Tibial nerve (tissue), 4 donors: ENCODE results near the gene SH3YL1. TPM values are rescaled to one million over a fixed set of nuclear protein-coding genes. Genes with fewer than 3 reads are reported as not detected.

Source experiments
- DNase-seq, 2 donors: peaks; one replicate each; pipeline ENCODE4 v3.0.0-alpha.2; 2019; ENCODE audit warnings: low spot score in 2 of 2
- H3K27ac ChIP-seq, 4 donors: fragments of 200-600 bp; sonication (generic) in 3 of 4; one replicate each; pipeline ENCODE4 v1.5.1; 2017 to 2019; ENCODE audit warnings: mild to moderate bottlenecking in 1 of 4
- H3K27me3 ChIP-seq, 2 donors: fragments of 200-600 bp; sonication (generic) in 1 of 2; one replicate each; pipeline versions ENCODE4 v1.5.1 to v1.6.0; 2017 to 2019
- H3K36me3 ChIP-seq, 3 donors: fragments of 200-600 bp; sonication (generic); one replicate each; pipeline ENCODE4 v1.5.1; 2018 to 2019
- H3K4me1 ChIP-seq, 4 donors: fragments of 200-600 bp; sonication (generic) in 3 of 4; one replicate each; pipeline ENCODE4 v1.5.1; 2017 to 2019
- H3K4me3 ChIP-seq, 4 donors: fragments of 200-600 bp; sonication (generic) in 3 of 4; one replicate each; pipeline ENCODE4 v1.5.1; 2017 to 2019; ENCODE audit warnings: mild to moderate bottlenecking in 1 of 4, moderate library complexity in 1 of 4
- H3K9me3 ChIP-seq, 4 donors: fragments of 200-600 bp; sonication (generic) in 3 of 4; one replicate each; pipeline ENCODE4 v1.5.1; 2017 to 2019
- EP300 ChIP-seq, 2 donors: sonication (generic); formaldehyde crosslinking; IDR thresholded peaks; one replicate each; pipeline ENCODE4 v1.6.1; 2017; ENCODE audit warnings: antibody characterized with exemption in 2 of 2, mild to moderate bottlenecking in 1 of 2
- POLR2A ChIP-seq, 2 donors: fragments of 450-650 bp; IDR thresholded peaks; one replicate each; pipeline ENCODE4 v1.6.1; 2017; ENCODE audit warnings: antibody characterized with exemption in 2 of 2, mild to moderate bottlenecking in 2 of 2, moderate library complexity in 2 of 2
- WGBS, 2 donors: methylation state at CpG; one replicate each; pipeline ENCODE4 v1.1.5; 2018; 5-methylcytosine and 5-hydroxymethylcytosine counted together
- total RNA-seq, 4 donors: library from RNA; depleted of rRNA; stranded (reverse); fragments of >200 nt; gene quantifications; one replicate each; pipeline ENCODE4 v1.1.0, GENCODE V29; 2016
- TF ChIP-seq, protein P1 (sequence below), 5 experiments: fragments of 200-600 bp in 3 of 5; fragments of 450-650 bp in 2 of 5; sonication (generic) in 3 of 5; IDR thresholded peaks; one replicate each; pipeline ENCODE4 v1.5.1; 2016 to 2019; ENCODE audit warnings: antibody characterized with exemption in 5 of 5, mild to moderate bottlenecking in 3 of 5, moderate library complexity in 2 of 5

SH3YL1 gene, protein sequence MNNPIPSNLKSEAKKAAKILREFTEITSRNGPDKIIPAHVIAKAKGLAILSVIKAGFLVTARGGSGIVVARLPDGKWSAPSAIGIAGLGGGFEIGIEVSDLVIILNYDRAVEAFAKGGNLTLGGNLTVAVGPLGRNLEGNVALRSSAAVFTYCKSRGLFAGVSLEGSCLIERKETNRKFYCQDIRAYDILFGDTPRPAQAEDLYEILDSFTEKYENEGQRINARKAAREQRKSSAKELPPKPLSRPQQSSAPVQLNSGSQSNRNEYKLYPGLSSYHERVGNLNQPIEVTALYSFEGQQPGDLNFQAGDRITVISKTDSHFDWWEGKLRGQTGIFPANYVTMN
- total RNA-seq: 10 to 100 TPM; 22.2 to 36.0 (median 30.0) TPM

DNA sequence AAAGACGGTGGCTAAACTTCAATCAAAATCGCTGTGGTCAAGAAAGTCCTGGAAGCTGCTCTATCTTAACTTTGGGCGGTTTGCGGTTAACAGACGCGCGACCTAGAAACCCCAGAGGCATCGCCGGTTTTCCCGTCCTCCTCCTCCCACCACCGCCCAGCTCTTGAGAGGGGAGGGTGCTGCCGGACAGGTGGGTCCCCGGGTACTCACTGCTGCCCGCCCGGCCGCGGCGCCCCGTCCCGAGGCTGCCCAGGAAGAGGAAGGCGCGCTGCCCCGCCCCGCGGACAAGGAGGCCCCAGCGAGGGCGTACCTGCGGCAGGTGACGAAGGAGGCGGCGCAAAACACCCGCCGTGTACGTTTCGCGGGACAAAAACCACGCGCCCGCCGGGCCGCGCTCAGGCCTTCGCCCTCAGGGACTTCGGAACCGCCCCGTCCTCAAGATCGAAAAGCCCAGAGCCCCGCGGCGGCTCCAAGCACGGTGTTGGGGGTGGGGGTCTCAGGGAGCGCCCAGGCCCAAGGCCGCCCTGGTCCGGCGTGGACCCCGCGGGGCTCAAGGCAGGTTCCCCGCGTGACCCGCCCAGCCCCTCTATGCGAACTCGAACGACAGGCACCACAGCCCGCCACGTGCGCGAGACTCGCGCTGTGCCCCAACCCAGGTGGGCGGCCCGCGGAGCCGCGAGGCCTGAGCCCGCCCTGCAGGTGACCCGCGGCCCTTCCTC, at the start of gene SH3YL1:
Gene SH3YL1 (minus strand): TSS at position 259 of the 719 bp plus-strand sequence. CDS start 48 bp downstream, at position 211.
- Histone ChIP-seq H3K4me3 (peak within 1 kb of the TSS; percentile 63 to 97 (median 82)), H3K27ac (peak within 1 kb of the TSS; percentile 41 to 84 (median 82)), H3K9me3 (peaks cover 0 to 3% (median 0%) of the 10 kb centered on the region in 4 donors), H3K27me3 (no peaks in the 10 kb centered on the region), H3K4me1 (peaks cover 0 to 49% (median 14%) of the 10 kb centered on the region in 4 donors), H3K36me3 (peaks cover 0 to 13% (median 0%) of the 10 kb centered on the region in 3 donors)
- WGBS, 2 donors: 3% methylated on average over 43 to 75 of the region's 77 CpGs
- no peak for DNase-seq
- no peak for TF ChIP-seq EP300 (IDR thresholded peaks at IDR 0.05)
- TF ChIP-seq, protein P1, sequence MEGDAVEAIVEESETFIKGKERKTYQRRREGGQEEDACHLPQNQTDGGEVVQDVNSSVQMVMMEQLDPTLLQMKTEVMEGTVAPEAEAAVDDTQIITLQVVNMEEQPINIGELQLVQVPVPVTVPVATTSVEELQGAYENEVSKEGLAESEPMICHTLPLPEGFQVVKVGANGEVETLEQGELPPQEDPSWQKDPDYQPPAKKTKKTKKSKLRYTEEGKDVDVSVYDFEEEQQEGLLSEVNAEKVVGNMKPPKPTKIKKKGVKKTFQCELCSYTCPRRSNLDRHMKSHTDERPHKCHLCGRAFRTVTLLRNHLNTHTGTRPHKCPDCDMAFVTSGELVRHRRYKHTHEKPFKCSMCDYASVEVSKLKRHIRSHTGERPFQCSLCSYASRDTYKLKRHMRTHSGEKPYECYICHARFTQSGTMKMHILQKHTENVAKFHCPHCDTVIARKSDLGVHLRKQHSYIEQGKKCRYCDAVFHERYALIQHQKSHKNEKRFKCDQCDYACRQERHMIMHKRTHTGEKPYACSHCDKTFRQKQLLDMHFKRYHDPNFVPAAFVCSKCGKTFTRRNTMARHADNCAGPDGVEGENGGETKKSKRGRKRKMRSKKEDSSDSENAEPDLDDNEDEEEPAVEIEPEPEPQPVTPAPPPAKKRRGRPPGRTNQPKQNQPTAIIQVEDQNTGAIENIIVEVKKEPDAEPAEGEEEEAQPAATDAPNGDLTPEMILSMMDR (IDR thresholded peaks at IDR 0.05): no peak
- no peak for TF ChIP-seq POLR2A (IDR thresholded peaks at IDR 0.05)

DNA sequence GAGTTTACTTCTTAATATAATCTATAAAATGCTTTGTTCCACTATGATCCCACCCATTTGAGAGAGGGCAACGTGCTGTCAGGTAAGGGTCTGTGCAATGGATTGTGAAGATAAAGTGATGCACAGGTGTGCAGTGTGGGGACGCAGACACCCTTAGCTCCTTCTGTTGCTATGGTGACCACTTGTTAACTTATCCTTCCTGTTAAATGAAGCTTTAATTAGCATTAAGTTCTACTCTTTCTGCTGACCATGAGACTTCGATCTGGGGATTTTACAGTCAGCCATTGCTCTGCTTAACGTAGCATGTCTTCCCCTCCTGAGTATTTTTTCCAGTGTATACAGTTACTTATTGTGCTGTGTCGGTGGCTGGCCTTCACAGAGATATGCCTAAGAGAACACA, 47.2 kb upstream of the SH3YL1 start:
- no peaks in the 10 kb centered on the region for H3K36me3 ChIP-seq
- no peaks in the 10 kb centered on the region for H3K27me3 ChIP-seq
- TF ChIP-seq, protein P1 (IDR thresholded peaks at IDR 0.05): no peak
- TF ChIP-seq POLR2A (IDR thresholded peaks at IDR 0.05): no peak
- no peak for TF ChIP-seq EP300 (IDR thresholded peaks at IDR 0.05)
- DNase-seq: no peak
- H3K4me1 ChIP-seq: no peaks in the 10 kb centered on the region
- H3K4me3 ChIP-seq: no peak overlapping the region
- H3K9me3 ChIP-seq: no peaks in the 10 kb centered on the region
- H3K27ac ChIP-seq: no peak overlapping the region
- WGBS, 2 donors: 79% methylated on average over 5 of the region's 5 CpGs

DNA sequence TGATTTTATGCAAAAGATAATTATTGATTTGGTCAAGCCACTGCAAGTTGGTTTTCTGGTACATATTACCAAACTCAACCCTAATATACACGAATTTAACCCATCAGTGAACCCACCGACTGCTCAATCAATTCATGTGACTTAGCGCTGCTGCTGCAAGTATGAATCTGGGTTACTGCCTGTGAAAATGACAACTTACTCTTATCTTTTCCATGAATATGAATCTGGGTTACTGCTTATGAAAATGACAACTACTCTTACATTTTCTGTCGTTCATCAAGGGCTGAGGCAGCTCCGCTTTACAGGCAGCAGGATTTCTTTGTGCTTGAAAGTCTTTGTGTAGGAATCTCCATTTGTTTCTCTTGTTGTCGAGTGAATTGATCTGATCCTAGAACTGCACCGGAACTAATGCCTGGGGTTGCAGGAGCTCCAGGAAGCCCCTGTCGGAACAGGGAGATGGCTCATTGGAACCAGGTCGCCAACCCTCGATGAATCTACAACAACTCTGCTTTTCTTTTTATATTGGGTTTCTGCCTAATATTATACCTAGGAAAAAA, 46.2 kb upstream of the SH3YL1 start:
- H3K4me3 ChIP-seq: no peak overlapping the region
- no peaks in the 10 kb centered on the region for H3K36me3 ChIP-seq
- no peak overlapping the region for H3K27ac ChIP-seq
- 64 to 74% methylated on average over 10 of the region's 10 CpGs for WGBS, 2 donors
- TF ChIP-seq EP300 (IDR thresholded peaks at IDR 0.05) (no peak), POLR2A (IDR thresholded peaks at IDR 0.05) (no peak)
- TF ChIP-seq, protein P1 (IDR thresholded peaks at IDR 0.05): no peak
- H3K27me3 ChIP-seq: no peaks in the 10 kb centered on the region
- no peaks in the 10 kb centered on the region for H3K9me3 ChIP-seq
- no peaks in the 10 kb centered on the region for H3K4me1 ChIP-seq
- no peak for DNase-seq

DNA sequence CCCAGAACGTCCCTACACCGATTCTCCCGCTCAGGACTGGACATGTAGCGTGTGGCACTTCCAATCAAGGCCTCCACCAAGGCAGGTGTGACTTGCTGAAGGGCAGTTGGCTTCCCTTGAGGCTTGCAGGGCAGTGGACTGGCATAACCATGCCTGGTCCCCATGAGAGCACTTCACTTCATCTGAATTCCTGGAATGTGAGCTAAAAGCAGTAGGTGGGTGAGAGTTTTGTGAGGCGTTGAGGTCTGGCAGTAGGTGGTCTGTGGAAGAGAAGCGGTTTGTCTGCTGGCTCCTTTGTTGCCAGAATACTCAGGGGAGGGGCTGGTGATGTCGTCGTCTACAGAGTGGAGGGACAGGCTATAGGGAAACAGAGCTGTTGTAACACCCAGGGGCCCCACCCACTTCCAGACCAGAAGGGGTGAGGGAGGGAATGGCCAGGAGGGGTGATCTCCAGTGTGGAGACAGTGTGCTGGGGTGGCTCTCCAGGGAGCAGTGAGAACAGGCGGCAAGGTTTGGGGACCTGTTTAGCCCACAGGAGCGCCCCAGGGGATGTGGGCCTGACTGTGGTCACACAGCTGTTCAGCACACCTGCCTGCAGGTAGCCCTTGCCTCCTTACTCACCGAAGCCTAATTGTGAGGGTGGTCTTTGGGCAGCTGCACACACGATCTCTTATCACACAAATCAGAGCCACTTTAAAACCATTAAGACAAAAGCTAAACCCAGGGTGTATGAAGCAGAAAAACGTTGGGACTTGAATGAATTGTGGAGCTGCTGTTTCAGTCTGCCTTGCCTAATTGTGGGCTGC, 45.5 kb upstream of the SH3YL1 start:
- no peaks in the 10 kb centered on the region for H3K27me3 ChIP-seq
- no peak for DNase-seq
- no peaks in the 10 kb centered on the region for H3K36me3 ChIP-seq
- no peak overlapping the region for H3K4me3 ChIP-seq
- H3K4me1 ChIP-seq: no peaks in the 10 kb centered on the region
- H3K27ac ChIP-seq: no peak overlapping the region
- WGBS, 2 donors: 60% methylated on average over 12 to 13 of the region's 13 CpGs
- H3K9me3 ChIP-seq: no peaks in the 10 kb centered on the region
- TF ChIP-seq, protein P1 (IDR thresholded peaks at IDR 0.05): no peak
- TF ChIP-seq EP300 (IDR thresholded peaks at IDR 0.05) (no peak), POLR2A (IDR thresholded peaks at IDR 0.05) (no peak)
